GM12801 (cell line): Measurements from ENCODE around the gene IL37.

Experiments
- CTCF ChIP-seq: IDR thresholded peaks from one replicate; pipeline ENCODE4 v1.5.1; 2011; ENCODE audit warnings: control low read depth; ENCODE audit not compliant: insufficient read length; ENCODE audit errors: extremely low read depth

IL37 gene

DNA sequence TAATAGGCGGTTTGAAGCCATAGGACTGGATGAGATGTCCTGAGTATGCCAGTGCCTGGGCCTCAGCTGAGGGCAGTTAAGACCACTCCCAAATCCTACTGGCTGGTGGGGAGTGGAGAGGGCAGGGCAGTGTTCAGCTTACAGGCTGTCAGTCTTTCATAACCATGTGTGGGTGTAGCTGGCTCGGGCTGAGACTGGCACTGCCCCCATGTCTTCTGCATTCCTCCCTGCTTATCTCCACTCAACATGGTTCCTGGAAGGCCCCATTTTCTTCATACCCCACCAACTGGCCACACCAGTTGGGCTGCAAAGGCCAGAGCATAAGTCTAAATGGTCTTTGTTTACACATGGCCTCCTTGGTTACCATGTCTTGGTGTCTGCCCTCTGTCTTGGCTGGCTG is 17.2 kb upstream of the IL37 start:
- TF ChIP-seq CTCF: no peak

DNA sequence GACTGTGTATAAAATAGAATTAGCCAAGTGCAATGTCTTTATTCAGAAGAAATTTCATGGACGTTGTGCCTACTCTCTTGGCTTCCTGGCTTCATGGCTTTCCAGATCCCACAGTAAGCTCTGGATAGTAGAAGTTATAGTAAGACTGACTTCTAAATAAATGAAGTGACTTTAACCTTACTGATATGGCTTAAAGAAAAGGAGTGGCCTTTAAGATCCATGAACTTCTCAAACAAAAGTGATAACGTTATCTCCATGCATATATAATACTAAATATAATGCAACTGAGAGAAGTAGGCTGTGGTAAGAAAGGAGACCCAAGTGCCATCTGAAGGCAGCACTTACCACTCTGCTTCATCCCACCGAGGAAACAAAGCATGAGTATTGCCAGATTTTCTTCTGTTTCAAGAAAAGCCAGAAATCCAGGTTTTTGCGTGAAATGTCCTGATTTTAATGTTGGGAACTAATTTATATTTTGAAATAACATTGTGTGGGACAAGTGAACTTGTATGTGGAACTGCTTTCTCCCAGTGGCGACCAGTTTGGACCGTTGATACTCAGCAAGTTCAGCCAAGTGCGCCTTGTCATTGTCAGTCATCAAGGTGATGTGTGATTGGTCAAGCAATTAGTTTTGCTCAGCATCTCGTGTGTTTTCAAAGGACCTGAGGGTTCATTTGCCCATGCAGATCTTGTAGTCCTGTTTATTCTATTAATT is 13.9 kb upstream of the IL37 start:
- no peak for TF ChIP-seq CTCF

- TF ChIP-seq CTCF: no peak
Observed at GRCh38 chr2:112897624-112897978, 13.4 kb upstream of the IL37 start.

- no peak for TF ChIP-seq CTCF
Observed at GRCh38 chr2:112902816-112903215, 8.1 kb upstream of the IL37 start.

GRCh38 chr2:112904883-112905282 is 6.1 kb upstream of the IL37 start:
- TF ChIP-seq CTCF: no peak

DNA sequence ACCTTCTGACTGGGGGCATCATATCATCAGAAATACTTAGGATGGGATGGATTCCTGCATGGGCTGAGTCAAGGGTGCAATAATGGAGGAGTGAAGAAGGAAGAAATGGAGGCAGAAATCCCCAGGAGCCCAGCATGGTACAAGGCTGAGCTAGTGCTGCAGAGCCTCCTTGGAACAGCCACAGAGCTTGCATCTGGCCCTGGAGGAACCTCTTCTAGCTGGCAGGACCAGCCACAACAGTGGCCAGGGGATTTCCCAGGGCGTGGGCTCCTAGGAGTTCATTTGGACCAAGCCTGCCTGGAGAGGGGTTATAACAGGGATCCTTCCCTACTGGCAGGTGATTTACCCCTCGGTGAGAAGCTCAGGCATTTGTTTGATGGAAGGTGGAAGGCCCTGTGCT is 4.7 kb upstream of the IL37 start:
- TF ChIP-seq CTCF: no peak

DNA sequence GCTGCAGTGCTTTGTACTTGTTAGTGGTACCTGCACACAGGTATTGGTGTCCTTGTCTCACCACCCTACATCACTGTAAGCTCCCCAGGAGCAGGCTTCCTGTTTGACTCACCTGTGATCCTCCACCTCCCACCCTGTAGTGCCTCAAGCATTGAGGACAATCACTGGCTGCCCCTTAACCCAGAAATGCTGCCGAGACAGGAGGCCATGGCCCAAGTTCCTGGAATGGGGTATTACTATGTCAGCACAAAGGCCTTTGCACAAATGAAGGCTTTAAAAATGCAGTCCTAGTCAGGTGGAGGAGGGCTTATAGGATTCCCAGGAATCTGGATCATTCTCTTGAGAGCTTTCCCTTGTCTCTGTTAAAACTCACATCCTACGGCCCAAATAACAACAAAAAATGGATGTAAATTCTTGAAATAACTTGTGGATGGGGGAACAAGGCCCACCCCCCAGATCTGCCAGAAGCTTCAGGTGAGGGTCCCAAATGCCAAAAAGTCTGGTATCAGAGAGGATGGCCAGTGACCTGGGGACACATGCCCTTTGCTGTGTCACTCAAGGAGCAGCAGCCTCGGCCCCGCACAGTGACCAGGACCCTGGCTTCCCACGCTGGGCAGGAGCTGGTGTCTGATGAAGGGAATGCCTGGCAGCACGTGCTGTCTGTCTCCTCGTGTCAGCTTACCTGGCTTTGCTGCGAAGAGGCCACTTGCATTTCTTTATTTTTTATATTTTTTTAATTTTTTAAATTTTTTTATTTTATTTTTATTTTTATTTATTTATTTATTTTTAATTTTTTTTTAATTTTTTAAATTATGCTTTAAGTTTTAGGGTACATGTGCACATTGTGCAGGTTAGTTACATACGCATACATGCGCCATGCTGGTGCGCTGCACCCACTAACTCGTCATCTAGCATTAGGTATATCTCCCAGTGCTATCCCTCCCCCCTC is 3.7 kb upstream of the IL37 start:
- no peak for TF ChIP-seq CTCF
